ENCODE measurements around the gene RB1. TPM values are rescaled to one million over a fixed set of nuclear protein-coding genes. Genes with fewer than 3 reads are reported as not detected.

The RB1 gene
- total RNA-seq, 2 donors from 2014 or later, result 26.5 to 48.1 TPM

DNA sequence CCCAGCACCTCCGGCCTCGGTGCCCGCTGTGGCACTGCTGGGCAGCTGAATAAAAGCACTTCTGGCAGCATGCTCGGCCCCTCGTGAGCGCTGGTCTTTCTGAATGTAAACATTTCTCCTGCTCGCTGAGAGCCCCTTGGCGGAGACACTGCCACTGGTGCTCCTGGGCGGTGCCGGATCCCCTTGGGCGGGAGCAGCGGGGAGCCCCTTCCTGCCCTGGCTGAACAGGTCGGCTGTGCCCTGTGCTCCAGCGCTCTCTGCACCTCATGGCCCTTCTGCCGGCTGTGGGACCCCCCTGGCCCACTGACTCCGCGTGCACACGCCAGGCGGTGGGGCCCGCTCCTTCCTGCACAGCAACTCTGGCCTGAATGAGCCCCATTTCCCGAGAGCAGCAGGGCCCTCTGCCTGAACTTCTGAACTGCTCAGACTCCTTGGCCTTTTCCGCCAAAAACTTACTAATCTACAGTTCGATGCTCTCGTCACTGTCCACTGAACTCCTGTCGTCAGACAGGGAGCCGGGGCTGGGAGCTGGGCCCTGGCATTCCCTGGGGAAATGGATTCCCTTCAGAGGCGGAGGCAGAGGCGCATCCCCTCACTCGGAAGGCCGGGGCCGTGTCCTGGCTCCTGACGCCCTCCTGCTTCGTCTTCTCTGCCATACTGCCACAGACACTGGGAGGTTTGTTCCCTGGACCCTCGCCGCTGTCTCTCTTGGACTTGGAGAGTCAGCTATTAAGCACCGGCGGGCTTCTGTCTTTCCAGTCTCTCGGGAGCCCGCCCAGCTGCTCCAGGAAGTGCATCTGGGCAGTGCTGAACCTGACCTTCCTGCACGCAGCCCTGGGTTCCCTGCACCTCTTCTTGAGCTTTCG is 14.2 kb downstream of the RB1 start:
- Histone ChIP-seq H3K36me3 (no peaks in the 10 kb centered on the region), H3K27me3 (replicated peaks; ENCODE audit: insufficient read depth) (no peaks in the 10 kb centered on the region), H3K27ac (no peak overlapping the region), H3K4me1 (ENCODE audit: control insufficient read depth in 1 of 2, low read depth in 2 of 2) (peaks cover 0 to 9% of the 10 kb centered on the region in 2 donors), H3K9me3 (peaks cover 6% of the 10 kb centered on the region), H3K4me3 (peak overlapping the region; percentile 66)
- TF ChIP-seq, protein P1, sequence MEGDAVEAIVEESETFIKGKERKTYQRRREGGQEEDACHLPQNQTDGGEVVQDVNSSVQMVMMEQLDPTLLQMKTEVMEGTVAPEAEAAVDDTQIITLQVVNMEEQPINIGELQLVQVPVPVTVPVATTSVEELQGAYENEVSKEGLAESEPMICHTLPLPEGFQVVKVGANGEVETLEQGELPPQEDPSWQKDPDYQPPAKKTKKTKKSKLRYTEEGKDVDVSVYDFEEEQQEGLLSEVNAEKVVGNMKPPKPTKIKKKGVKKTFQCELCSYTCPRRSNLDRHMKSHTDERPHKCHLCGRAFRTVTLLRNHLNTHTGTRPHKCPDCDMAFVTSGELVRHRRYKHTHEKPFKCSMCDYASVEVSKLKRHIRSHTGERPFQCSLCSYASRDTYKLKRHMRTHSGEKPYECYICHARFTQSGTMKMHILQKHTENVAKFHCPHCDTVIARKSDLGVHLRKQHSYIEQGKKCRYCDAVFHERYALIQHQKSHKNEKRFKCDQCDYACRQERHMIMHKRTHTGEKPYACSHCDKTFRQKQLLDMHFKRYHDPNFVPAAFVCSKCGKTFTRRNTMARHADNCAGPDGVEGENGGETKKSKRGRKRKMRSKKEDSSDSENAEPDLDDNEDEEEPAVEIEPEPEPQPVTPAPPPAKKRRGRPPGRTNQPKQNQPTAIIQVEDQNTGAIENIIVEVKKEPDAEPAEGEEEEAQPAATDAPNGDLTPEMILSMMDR (IDR thresholded peaks at IDR 0.05), result no peak
- ATAC-seq (ENCODE audit: insufficient number of reproducible peaks, low FRiP score, low read depth), result no peak
- DNase-seq (ENCODE audit: low spot score), result no peak

DNA sequence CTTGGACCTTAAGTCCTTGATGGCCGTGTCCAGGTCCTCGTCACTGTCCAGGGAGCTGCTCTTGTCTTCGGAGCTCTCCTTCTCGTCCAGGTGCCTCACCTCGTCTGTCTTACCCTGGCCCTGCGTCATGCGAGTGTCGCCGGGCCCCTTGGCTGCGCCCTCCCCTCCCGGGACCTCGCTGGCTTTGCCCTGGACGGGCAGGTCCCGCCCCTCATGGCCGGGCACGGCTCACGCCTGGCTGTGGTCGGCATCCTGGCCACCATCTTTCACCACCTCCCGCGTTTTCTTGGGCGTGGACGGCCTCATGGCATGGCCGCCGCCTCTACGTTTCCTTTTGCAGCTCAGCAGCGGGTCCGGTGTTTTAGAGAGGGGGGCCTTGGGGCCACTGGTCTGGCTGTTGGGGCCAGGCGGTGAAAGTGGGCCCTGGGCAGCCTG is 14.8 kb downstream of the RB1 start:
- no peak for ATAC-seq (ENCODE audit: insufficient number of reproducible peaks, low FRiP score, low read depth)
- Histone ChIP-seq H3K4me3 (peak overlapping the region; percentile 66), H3K27ac (no peak overlapping the region), H3K27me3 (replicated peaks; ENCODE audit: insufficient read depth) (no peaks in the 10 kb centered on the region), H3K4me1 (ENCODE audit: control insufficient read depth in 1 of 2, low read depth in 2 of 2) (peaks cover 0 to 9% of the 10 kb centered on the region in 2 donors), H3K9me3 (peaks cover 6% of the 10 kb centered on the region), H3K36me3 (no peaks in the 10 kb centered on the region)
- TF ChIP-seq, protein P1 (IDR thresholded peaks at IDR 0.05), result no peak
- no peak for DNase-seq (ENCODE audit: low spot score)

DNA sequence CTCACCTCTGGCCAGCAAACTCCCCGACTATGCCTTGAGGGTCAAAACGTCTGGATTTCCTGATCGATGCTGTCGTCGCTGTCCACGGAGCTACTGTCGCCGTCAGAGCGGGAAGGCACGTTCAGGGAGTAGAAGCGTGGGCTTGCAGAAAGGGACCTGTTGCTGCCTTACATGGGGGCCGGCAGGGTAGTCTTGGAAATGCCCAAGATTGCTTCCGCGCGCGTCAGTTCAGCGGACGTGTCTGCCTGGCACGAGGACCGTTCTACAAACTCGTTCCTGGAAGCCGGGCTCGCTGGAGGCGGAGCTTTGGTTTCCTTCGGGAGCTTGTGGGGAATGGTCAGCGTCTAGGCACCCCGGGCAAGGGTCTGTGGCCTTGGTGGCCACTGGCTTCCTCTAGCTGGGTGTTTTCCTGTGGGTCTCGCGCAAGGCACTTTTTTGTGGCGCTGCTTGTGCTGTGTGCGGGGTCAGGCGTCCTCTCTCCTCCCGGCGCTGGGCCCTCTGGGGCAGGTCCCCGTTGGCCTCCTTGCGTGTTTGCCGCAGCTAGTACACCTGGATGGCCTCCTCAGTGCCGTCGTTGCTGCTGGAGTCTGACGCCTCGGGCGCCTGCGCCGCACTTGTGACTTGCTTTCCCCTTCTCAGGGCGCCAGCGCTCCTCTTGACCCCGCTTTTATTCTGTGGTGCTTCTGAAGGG is 15.4 kb downstream of the RB1 start:
- Histone ChIP-seq H3K27me3 (replicated peaks; ENCODE audit: insufficient read depth) (no peaks in the 10 kb centered on the region), H3K36me3 (no peaks in the 10 kb centered on the region), H3K4me1 (ENCODE audit: control insufficient read depth in 1 of 2, low read depth in 2 of 2) (peaks cover 0 to 7% of the 10 kb centered on the region in 2 donors), H3K9me3 (peaks cover 6% of the 10 kb centered on the region), H3K4me3 (peak overlapping the region; percentile 66), H3K27ac (no peak overlapping the region)
- DNase-seq (ENCODE audit: low spot score) (no peak), ATAC-seq (ENCODE audit: insufficient number of reproducible peaks, low FRiP score, low read depth) (no peak)
- TF ChIP-seq, protein P1 (IDR thresholded peaks at IDR 0.05), result no peak

DNA sequence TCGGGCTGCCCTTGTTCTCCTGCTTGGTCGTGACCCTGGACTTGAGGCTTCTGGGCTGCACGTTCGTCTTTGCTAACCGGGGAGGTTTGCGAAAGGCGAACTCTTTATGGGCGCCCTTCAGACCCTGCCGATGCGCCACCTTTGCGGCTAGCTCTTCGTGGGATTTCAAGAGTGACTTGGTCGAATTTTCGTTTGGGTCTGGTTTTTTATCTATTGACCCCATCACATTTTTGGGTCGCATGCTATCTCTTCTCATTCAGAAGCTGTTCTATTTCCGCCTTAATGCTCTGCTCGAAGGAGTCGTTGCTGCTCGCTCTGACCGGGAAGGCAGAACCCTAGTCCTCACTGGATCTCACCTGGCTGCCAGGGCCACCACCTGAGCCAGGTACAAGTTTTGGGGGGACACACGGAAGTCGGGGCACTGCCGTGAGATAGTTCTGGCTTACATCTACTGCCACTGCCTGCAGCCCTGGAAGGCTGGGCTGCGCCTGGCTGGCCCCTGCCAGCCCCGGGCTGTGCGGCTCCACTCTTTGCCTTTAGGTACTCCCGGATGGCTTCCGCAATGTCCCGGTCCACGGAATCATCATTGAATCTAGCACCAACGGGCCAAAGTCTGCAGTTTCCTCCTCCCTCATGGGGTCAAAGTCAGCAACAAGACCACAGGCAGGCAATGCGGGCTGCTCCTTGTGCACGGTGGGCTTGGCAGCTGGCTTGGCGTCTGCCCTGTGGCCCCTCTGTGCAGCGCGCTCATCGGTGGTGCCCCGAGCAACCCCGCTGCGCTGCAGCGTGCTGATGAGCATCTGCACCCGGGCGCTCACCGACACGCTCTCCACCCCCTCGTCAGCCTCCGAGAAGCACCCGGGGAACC is 16.2 kb downstream of the RB1 start:
- ATAC-seq (ENCODE audit: insufficient number of reproducible peaks, low FRiP score, low read depth), result no peak
- Histone ChIP-seq H3K9me3 (peaks cover 6% of the 10 kb centered on the region), H3K4me3 (peak overlapping the region; percentile 66), H3K27ac (no peak overlapping the region), H3K36me3 (no peaks in the 10 kb centered on the region), H3K27me3 (replicated peaks; ENCODE audit: insufficient read depth) (no peaks in the 10 kb centered on the region), H3K4me1 (ENCODE audit: control insufficient read depth in 1 of 2, low read depth in 2 of 2) (no peaks in the 10 kb centered on the region)
- TF ChIP-seq, protein P1 (IDR thresholded peaks at IDR 0.05), result no peak
- no peak for DNase-seq (ENCODE audit: low spot score)
